HCEC 1CT (cell line): ENCODE results near the gene CEP95.
A peak's percentile ranks its signal among the peaks of the same experiment; 100 is the strongest.

ENCODE experiments used
- DNase-seq: peaks from one replicate; pipeline ENCODE4 v3.0.0-alpha.2; 2017

CEP95 gene

GRCh38 chr17:64496348-64496785 lies 10.4 kb upstream of the CEP95 start:
- no peak for DNase-seq

- DNase-seq: peak; percentile 93
Measured at GRCh38 chr17:64496786-64497564, 9.8 kb upstream of the CEP95 start, which contains the start of gene POLG2. POLG2 (minus strand) TSS chr17:64497054; CDS start chr17:64496968, 86 bp downstream.

GRCh38 chr17:64497565-64498035 lies 9.2 kb upstream of the CEP95 start:
- DNase-seq: no peak

- peak; percentile 5 for DNase-seq
Measured at GRCh38 chr17:64498308-64499203, 8.2 kb upstream of the CEP95 start.

GRCh38 chr17:64499805-64500486 lies 6.8 kb upstream of the CEP95 start:
- peak; percentile 16 for DNase-seq

- no peak for DNase-seq
Measured at GRCh38 chr17:64500487-64500859, 6.3 kb upstream of the CEP95 start.

- DNase-seq: no peak
Measured at GRCh38 chr17:64500862-64501765, 5.7 kb upstream of the CEP95 start.

- DNase-seq: no peak
Measured at GRCh38 chr17:64502021-64502420, 4.8 kb upstream of the CEP95 start.

- DNase-seq: peak; percentile 2
Measured at GRCh38 chr17:64502809-64503208, 4.0 kb upstream of the CEP95 start.

- DNase-seq: no peak
Measured at GRCh38 chr17:64503341-64503740, 3.4 kb upstream of the CEP95 start.

- no peak for DNase-seq
Measured at GRCh38 chr17:64503821-64504768, 2.7 kb upstream of the CEP95 start.

GRCh38 chr17:64504769-64505339 lies 1.9 kb upstream of the CEP95 start:
- peak; percentile 45 for DNase-seq

GRCh38 chr17:64505340-64506200 lies 1.2 kb upstream of the CEP95 start:
- DNase-seq: peak; percentile 81

- no peak for DNase-seq
Measured at GRCh38 chr17:64506201-64506575, 589 bp upstream of the CEP95 start, which contains the start of gene DDX5. DDX5 (minus strand) TSS chr17:64506289; CDS start chr17:64506119, 170 bp downstream.

- DNase-seq: peak; percentile 74
Measured at GRCh38 chr17:64507413-64507782, 621 bp downstream of the CEP95 start.

GRCh38 chr17:64508683-64509082 lies 1.9 kb downstream of the CEP95 start:
- DNase-seq: no peak

GRCh38 chr17:64509179-64509578 lies 2.4 kb downstream of the CEP95 start:
- DNase-seq: no peak

- no peak for DNase-seq
Measured at GRCh38 chr17:64515419-64515818, 8.6 kb downstream of the CEP95 start.

GRCh38 chr17:64515829-64516228 lies 9.1 kb downstream of the CEP95 start:
- no peak for DNase-seq
